ENCODE measurements around the gene MASP1.

Gene MASP1

DNA sequence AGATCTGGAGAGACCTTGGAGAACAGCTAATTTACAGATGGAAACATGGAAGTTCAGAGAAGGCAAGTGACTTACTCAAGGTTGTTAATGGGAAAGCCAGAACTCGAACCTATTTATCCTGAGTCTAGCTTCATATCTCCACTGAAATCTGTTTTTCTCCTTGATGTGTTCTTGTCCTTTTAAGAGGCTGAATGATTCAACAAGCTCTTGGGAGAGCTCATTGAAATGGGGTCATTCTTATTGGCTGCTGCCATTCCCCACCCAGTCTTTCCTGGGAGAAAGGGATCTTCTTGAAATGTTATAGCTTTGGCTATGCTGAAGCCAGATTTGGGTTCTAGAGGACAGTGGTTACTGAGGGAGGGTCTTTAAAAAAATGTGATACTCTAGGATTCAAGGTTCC lies 53.3 kb downstream of the MASP1 start:
- TF ChIP-seq CTCF (IDR thresholded peaks at IDR 0.05; ENCODE audit: poor library complexity, severe bottlenecking): no peak
- DNase-seq (ENCODE audit: low spot score) (no peak), ATAC-seq (ENCODE audit: low read depth) (no peak)
- Histone ChIP-seq H3K27ac (ENCODE audit: poor library complexity, severe bottlenecking) (no peak overlapping the region), H3K27me3 (ENCODE audit: insufficient read depth, poor library complexity, severe bottlenecking) (no peaks in the 10 kb centered on the region), H3K36me3 (ENCODE audit: low read depth) (no peaks in the 10 kb centered on the region), H3K9me3 (ENCODE audit: severe bottlenecking) (no peaks in the 10 kb centered on the region), H3K4me1 (ENCODE audit: insufficient read depth, poor library complexity, severe bottlenecking) (no peaks in the 10 kb centered on the region), H3K4me3 (ENCODE audit: severe bottlenecking) (no peak overlapping the region)

DNA sequence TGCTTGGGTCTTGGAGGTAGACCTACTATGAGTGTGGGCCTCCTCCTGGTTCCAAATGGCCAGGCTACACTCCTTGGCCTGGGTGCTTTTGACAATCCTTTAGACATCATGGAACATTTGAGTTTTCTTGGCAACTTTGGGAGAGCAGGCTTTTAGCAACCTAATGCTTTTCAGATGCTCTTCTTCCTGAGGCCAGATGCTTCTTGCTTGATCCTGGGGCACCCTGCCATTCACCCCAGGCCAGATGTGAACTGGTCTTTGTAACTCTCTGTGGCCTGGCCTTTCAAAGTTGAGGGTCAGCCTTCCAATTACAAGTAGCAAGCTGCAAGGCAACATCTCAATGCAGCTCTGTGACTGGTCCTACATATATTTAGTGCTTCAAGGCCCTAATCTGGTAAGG lies 53.8 kb downstream of the MASP1 start:
- Histone ChIP-seq H3K36me3 (ENCODE audit: low read depth) (no peaks in the 10 kb centered on the region), H3K27me3 (ENCODE audit: insufficient read depth, poor library complexity, severe bottlenecking) (no peaks in the 10 kb centered on the region), H3K4me1 (ENCODE audit: insufficient read depth, poor library complexity, severe bottlenecking) (no peaks in the 10 kb centered on the region), H3K4me3 (ENCODE audit: severe bottlenecking) (no peak overlapping the region), H3K9me3 (ENCODE audit: severe bottlenecking) (no peaks in the 10 kb centered on the region), H3K27ac (ENCODE audit: poor library complexity, severe bottlenecking) (no peak overlapping the region)
- DNase-seq (ENCODE audit: low spot score) (no peak), ATAC-seq (ENCODE audit: low read depth) (no peak)
- TF ChIP-seq CTCF (IDR thresholded peaks at IDR 0.05; ENCODE audit: poor library complexity, severe bottlenecking): no peak

DNA sequence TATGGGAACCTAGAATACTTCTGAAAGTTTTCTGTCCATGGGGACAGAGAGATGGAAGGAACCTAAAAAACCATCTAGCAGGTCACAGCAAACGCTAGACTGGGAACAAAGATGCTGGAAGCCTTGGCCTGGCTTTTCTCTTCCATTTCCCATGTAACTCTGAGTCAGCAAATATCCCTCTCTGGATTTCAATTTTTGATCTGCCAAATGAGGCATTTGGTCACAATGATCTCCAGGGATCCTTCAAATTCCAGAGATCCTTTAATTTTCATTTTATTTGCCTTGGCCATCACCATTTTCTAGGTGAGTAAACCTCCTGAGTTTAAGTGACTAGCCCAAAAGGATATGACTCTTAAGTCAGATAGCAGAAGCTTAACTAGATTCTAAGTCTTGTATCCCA lies 54.6 kb downstream of the MASP1 start:
- TF ChIP-seq CTCF (IDR thresholded peaks at IDR 0.05; ENCODE audit: poor library complexity, severe bottlenecking): no peak
- Histone ChIP-seq H3K27ac (ENCODE audit: poor library complexity, severe bottlenecking) (no peak overlapping the region), H3K27me3 (ENCODE audit: insufficient read depth, poor library complexity, severe bottlenecking) (peaks cover 3% of the 10 kb centered on the region), H3K36me3 (ENCODE audit: low read depth) (no peaks in the 10 kb centered on the region), H3K4me1 (ENCODE audit: insufficient read depth, poor library complexity, severe bottlenecking) (no peaks in the 10 kb centered on the region), H3K9me3 (ENCODE audit: severe bottlenecking) (no peaks in the 10 kb centered on the region), H3K4me3 (ENCODE audit: severe bottlenecking) (no peak overlapping the region)
- no peak for ATAC-seq (ENCODE audit: low read depth)
- no peak for DNase-seq (ENCODE audit: low spot score)

DNA sequence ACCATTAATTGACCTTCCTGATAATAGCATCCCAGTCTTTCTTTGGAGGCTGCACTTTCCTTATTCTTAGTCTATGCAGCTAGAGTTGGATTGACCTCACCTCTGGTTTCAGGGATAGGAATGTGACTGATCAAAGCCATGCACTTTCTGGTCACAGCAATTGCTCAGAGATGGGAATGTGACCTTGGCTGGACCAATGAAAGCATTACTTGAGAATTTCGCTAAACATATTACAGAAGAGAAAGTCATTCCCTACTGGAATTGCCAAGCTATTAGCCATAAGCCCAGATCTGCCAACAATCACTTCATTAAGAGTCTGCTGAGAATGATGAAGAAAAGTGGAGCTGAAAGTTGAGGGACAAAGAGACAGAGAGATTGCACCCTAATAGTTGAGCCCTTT lies 61.5 kb downstream of the MASP1 start:
- ATAC-seq (ENCODE audit: low read depth) (no peak), DNase-seq (ENCODE audit: low spot score) (no peak)
- Histone ChIP-seq H3K4me1 (ENCODE audit: insufficient read depth, poor library complexity, severe bottlenecking) (no peaks in the 10 kb centered on the region), H3K9me3 (ENCODE audit: severe bottlenecking) (no peaks in the 10 kb centered on the region), H3K27me3 (ENCODE audit: insufficient read depth, poor library complexity, severe bottlenecking) (peaks cover 3% of the 10 kb centered on the region), H3K27ac (ENCODE audit: poor library complexity, severe bottlenecking) (no peak overlapping the region), H3K36me3 (ENCODE audit: low read depth) (no peaks in the 10 kb centered on the region), H3K4me3 (ENCODE audit: severe bottlenecking) (no peak overlapping the region)
- no peak for TF ChIP-seq CTCF (IDR thresholded peaks at IDR 0.05; ENCODE audit: poor library complexity, severe bottlenecking)

DNA sequence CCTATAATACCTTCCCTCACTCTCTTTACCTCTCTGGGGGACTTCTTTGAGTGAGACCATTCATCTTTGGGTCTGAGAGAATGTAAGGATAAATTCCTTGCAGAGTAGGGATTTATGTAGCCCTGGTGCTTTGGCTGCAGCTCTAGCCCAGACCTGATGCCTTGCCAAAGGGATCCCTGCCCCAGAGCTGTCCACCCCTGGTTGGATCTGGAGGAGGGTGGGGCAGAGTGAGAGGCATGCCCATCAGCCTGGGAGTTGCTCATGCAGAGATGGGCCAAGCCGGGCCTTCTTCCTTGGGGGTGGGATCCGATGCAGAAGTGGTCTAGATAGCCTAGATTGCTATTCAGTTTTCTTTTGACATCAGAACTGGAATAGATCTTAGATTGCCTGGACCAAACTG lies 62.8 kb downstream of the MASP1 start:
- no peak for ATAC-seq (ENCODE audit: low read depth)
- TF ChIP-seq CTCF (IDR thresholded peaks at IDR 0.05; ENCODE audit: poor library complexity, severe bottlenecking): no peak

More for the DNA sequence above, 62.8 kb downstream of the MASP1 start:
- peaks cover 3% of the 10 kb centered on the region for H3K27me3 ChIP-seq (ENCODE audit: insufficient read depth, poor library complexity, severe bottlenecking)
- H3K9me3 ChIP-seq (ENCODE audit: severe bottlenecking): no peaks in the 10 kb centered on the region
- no peaks in the 10 kb centered on the region for H3K4me1 ChIP-seq (ENCODE audit: insufficient read depth, poor library complexity, severe bottlenecking)
- no peak for DNase-seq (ENCODE audit: low spot score)
- no peak overlapping the region for H3K27ac ChIP-seq (ENCODE audit: poor library complexity, severe bottlenecking)
- no peaks in the 10 kb centered on the region for H3K36me3 ChIP-seq (ENCODE audit: low read depth)
- H3K4me3 ChIP-seq (ENCODE audit: severe bottlenecking): no peak overlapping the region

Data from RWPE2 (cell line).